GM19238 (cell line): ENCODE results near the gene SAPCD2.
"Not testable (repeated sequence)": the region's sequence is repeated elsewhere in the genome, so short reads cannot be mapped to it uniquely, and the experiment has no call there.

ENCODE experiments used
- DNase-seq: peaks from one replicate; pipeline ENCODE4 v3.0.0; 2011; ENCODE audit warnings: low spot score; ENCODE audit not compliant: insufficient read length

SAPCD2 gene

DNA sequence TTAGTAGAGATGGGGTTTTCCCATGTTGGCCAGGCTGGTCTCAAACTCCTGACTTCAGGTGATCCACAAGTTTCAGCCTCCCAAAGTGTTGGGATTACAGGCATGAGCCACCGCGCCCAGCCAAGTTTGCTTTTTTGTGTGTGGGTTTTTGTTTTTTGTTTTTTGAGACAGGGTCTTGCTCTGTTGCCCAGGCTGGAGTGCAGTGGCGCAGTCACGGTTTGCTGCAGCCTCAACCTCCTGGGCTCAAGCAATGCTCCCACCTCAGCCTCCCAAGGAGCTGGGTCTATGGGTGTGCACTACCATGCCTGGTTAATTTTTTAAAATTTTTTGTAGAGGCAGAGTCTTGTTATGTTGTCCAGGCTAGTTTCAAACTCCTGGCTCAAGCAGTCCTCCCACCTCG lies 36.9 kb downstream of the SAPCD2 start:
- DNase-seq, result not testable (repeated sequence)

- no peak for DNase-seq
Measured at GRCh38 chr9:137032858-137033257, 37.5 kb downstream of the SAPCD2 start.

GRCh38 chr9:137031904-137032640 lies 38.3 kb downstream of the SAPCD2 start, which contains the start of gene FUT7:
TSS of gene FUT7 (minus strand) at chr9:137032088. CDS start at chr9:137031991, 97 bp downstream.
- DNase-seq, result no peak

DNA sequence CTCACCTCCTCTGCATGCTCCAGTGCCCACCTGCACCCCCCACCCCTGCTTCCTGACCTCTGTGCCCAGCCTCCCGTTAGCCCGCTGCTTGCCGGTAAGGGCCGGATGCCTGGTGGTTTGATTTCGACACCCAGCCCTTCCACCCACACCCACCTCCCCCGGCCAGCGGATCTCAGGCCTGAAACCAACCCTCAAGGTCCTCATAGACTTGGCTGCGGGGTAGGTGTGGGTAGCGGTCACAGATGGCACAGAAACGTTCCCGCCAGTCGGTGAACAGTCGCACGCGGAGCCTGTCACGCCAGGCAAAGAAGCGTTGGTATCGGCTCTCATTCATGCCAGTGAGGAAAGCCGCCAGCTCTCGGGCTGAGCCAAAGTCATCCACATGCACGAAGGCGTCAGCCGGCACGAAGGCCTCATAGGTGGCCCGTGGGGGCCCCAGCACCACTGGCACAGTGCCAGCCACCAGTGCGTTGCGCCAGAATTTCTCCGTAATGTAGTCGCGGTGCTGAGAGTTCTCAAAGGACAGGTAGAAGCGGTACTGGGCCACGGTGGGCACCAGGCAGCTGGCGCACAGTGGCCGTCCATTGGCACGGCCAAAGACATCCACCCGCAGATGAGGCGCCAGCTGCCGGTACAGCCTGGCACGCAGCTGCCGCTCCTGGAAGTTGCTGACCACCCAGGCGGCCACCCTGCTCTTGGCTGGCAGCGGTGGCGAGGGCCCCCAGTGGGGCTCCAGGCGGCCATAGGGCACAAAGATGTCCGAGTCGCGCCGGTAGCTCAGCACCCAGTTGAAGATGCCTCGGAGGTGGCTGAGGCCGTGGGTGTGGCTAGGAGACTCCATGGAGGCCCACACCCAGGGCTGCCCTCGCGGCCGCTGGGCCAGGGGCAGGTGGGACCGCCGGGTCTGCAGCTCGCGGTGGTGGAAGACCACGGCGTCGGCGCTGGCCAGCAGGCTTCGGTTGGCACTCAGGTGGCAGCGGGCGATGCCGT lies 39.5 kb downstream of the SAPCD2 start:
- no peak for DNase-seq

GRCh38 chr9:137030006-137030405 lies 40.4 kb downstream of the SAPCD2 start:
- DNase-seq, result no peak

DNA sequence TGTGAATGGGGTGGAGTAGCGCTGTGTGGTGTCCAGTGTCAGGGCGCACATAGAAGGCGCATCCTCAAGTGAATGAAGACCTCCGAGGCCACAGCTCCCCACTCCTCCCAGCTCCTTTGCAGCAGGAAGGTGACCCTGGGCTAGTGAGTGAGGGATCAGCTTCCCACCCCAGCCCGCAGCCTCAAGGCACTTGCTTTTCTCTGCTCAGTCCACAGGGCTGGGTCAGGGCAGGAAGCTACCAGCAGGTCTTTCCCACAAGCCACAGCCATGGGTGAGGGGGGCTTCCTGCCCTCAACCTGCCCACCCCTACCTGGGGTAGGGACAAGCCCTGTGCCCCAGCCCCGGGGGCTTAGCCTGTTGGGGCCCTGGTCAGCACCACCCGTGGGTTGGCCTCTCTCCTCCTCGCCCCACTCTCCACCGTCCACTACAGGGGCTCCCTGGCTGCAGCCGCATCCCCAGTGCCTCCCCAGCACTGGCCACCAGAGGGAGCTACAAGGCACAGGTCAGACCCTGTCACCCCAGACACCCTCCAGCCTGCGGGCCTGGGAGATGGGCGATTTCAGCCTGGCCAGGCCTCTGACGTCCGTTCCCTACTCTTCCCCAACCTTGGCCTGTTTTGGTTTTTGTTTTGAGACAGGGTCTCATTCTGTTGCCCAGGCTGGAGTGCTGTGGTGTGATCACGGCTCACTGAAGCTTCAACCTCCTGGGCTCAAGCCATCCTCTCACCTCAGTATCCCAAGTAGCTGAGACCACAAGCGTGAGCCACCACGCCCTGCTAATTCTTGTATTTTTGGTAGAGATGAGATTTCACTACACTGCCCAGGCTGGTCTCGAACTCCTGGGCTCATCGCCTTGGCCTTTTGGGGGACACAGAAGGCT lies 41.1 kb downstream of the SAPCD2 start:
- peak; percentile 77 for DNase-seq

- peak; percentile 67 for DNase-seq
Measured at GRCh38 chr9:137028263-137029057, 41.9 kb downstream of the SAPCD2 start.

DNA sequence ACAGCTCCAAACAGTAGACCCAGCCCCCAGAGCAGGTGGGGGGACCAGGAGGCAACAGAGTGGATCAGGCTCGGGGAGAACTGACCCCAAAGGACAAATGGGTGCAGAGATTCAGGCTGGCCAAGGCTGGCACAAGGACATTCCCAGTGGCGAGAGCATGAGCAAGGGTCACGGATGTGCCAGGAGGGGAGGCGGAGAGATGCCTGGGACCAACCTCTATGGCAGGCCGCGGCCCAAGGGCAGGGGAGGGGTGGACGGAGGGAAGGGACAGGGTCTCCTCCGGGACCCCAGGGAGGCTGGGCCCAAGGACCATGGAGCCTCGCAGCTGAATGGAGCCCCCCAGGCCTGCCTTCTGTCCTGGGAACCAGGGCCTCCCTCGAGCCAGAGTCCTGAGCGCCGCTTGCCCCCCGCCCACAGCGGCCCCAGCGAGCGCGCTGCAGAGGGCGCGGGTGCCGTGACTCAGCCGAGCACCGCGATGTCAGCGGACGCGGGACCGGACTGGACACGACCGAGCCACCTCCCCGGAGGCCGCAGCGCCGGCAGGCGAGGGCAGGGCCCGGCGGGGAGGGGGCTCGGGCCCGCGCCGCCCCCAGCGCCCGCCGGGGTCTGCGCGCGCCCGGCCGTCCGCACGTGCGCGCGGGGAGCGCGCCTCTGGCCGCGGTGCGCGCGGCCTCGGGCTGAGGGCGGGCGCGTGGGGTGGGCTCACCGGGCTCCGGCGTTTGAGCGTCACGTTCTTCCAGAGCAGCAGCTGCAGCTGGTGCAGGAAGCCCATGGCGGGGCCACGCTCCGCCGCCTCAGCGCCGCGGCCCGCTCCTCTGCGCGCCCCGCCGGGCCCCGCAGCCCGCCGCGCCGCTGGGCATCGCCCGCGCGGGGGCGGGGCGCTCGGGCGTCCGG lies 42.7 kb downstream of the SAPCD2 start, which contains the start of gene ABCA2:
ABCA2 (minus strand) TSS at position 869 of the 894 bp plus-strand sequence; CDS start at position 772, 97 bp downstream.
- DNase-seq, result no peak

- no peak for DNase-seq
Measured at GRCh38 chr9:137026828-137027227, 43.5 kb downstream of the SAPCD2 start.

DNA sequence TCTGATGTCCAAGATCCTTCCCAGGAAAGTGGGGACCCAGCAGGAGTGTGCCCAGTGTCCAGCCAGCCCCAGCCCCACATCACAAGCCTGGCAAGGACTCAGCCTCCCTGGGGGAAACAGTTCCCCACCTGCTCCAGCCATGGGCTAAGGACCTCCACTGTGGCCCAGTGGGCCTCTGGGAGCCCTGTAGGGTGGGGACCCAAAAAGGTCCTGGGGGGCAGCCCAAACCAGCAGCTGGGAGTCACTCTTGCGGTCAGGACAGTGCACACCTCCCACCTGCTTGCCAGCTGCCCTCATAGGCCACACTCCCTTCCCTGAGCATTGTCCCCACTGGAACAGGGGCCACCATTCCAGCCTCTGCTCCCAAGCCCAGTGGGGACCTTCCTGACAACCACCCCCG lies 44.0 kb downstream of the SAPCD2 start:
- no peak for DNase-seq

DNA sequence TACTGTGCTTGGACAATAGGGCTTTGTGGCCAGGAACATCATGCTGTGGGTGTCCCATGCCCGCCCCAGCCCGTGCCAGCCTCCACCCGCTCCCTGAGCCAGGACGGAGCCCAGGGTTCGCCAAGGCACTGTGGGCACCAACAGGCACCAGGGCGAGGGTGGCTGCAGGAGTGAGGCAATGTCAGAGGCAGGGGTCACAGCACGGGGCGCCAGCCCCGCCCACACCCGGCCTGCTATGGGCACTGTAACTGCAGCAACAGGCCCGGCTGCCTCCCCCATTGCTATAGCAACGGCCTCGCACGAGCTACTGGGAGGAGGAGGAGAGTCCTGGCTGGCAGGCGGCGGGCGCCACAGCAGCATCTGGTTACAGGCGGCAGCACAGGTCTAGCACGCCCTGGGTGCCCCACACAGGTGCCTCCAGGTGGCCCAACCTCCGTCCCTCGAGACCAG lies 44.8 kb downstream of the SAPCD2 start:
- no peak for DNase-seq

DNA sequence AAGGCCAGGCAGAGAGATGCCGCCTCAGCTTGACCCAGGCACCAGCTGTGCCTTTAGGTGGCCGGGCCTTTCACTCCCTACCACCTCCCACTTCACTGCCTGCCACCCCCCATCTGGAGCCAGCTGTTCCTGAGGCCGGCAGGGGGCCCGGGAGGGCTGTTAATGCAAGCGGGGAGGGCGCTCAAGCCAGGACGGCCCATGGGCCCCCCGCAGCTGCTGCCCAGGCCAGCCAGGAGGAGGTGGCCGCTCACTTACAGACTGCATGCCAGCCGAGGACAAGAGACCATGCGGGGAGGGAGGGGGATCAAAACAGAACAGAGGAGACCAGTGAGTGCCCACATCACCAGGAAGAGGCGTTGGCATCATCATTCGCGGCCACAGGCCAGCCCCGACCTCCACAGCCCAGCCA lies 46.8 kb downstream of the SAPCD2 start:
- no peak for DNase-seq

DNA sequence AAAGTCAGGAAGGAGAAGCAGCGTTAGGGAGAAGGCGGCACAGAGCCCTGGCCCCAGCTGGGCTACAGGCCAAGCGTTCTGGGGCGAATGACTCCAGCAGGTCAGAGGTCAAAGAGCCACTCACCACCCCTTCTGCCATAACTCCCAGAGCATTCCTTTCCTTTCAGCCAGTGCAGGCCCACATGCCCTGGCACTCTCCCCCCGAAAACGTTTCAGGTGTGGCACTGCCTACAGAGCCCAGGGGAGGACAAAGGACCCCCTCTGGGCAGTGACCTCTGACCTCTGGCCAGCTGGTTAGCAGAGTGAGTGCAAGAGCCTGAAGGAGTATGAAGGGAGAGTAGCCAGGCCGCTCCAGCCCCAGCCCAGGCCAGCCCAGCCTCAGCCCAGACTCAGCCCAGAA lies 47.2 kb downstream of the SAPCD2 start:
- no peak for DNase-seq

DNA sequence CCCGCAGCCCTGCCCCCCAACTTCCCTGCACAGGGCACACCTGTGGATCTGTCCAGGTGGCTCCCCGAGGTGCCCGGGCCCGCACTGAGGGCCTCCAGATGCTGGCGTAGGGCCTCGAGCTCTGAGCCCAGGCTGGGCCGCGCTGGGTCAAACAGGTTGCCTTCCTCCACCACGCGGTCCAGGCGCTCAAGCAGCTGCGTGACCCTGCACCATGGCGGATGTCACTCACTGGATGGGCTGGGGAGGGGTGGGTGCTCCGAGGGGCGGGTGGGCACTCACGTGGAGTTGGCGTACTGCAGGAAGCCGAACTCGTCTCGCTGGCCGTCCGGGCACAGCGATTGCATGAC lies 47.7 kb downstream of the SAPCD2 start:
- no peak for DNase-seq

- DNase-seq, result no peak
Measured at GRCh38 chr9:137021979-137022661, 48.2 kb downstream of the SAPCD2 start.

DNA sequence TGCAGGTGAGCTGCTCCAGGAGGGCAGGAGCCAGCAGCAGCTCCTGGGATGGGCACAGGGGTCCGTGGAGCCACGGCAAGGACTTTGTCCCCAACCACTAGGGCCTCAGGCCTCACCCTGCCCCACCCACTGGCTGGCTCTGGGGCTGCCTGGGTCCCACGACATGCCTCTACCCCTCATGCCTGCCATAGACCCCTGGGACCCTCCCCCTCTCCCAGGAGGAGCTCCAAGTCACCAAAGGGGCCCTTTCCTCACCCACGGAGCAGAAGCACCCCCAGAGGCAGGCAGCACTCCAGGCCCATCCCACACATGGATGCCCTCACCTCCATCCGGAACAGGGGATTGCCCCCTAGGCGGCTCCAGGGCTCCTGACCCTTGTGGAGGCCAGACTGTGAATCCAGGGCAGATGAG lies 48.8 kb downstream of the SAPCD2 start:
- no peak for DNase-seq

DNA sequence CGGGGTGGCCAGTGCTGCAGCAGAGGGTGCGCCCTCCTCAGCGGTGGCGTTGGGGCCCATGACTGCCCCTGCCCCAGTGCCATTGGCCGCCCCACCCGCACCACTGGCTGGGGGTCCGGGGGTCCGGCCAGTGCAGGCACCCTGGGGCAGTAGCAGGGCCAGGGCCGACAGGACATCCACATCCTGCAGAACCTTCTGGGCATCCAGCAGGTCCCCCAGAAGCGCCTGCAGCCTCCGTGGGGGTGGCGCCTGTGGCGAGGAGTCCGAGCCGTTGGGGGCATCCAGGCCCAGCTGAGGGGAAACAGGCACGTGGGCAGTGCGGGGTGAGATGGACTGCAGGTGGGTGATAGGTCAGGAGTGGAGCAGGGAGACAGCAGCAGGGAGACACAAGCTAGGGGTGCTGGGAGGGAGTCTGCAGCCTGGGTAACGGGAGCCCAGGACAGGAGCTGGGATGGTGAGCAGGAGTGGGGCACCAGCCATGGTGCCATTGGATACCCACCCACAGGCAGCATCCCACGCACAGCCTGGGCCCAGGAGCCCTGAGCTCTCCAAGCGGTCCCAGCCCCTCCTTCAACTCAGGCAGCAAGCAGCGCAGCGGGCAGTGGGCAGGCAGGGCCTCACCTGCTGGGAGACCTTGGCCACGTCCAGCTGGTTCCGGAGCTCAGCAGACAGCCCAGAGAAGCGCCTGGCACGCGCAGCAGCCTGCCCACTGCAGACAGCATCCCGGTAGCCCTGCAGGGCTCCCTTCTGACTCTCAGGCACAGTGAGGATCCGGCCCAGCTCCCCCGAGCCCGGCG lies 49.4 kb downstream of the SAPCD2 start:
- no peak for DNase-seq
